ENCODE results near the gene GET3. TPM values are rescaled to one million over a fixed set of nuclear protein-coding genes. Genes with fewer than 3 reads are reported as not detected.

The GET3 gene
- total and polyA plus RNA-seq, 2 of the 13 experiments (the other 11 are each of a cell fraction or from before 2014, with no cell fraction given): 57.7 to 59.4 TPM

DNA sequence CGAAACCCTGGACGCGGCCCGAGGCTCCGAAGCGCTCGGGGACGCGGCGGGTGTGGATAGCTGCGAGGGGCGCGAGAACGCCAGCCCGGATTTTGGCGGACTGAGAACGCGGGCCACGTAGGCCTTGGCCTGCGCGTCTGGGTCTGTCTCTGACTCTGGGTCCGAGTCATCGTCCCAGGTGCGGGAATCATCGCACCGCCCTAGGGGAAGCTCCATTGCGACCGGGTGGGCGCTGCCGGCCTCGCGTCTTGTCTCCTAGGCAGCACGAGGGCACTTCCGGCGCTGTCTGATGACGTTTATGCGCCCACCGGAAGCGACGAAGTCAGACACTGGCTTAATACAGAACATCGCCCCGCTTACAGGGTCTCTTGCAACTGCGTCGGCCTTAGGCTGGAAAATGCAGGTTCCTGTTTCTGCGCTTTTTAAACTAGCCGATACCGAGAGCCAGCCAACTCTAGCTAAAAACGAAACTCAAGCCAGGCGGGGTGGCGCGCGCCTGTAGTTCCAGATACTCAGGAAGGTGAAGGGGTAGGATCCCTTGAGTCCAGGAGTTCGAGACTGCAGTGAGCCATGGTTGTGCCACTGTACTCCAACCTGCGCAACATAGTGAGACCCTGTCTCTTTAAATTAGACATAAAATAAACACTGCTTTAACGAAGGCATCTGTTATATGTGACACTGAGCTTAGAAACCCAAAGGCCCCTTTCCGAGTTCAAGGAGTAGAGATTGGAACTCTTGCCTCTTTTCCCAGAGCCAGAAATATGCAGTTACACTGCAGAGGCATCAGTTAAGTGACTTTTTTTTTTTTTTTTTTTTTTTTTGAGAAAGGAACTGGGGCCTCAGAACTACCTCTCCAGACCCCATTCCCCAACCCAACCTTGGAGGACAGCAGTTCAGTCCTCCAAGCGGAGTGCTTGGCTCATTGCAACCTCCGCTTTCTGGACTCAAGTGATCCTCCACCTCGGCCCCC, 40.6 kb upstream of the GET3 start, which contains the start of gene FBXW9 (continued):
- TF ChIP-seq ZNF629 (CRISPR knock-in tag; conservative IDR thresholded peaks at IDR 0.05) (no peak), FOSL2 (CRISPR knock-in tag; IDR thresholded peaks at IDR 0.05) (peak; percentile 45), ZNF674 (CRISPR knock-in tag; IDR thresholded peaks at IDR 0.05; ENCODE audit: low read depth) (no peak), HNRNPK (IDR thresholded peaks at IDR 0.05; ENCODE audit: low read depth, low read length, poor library complexity, severe bottlenecking) (no peak), DNMT1 (CRISPR knock-in tag; IDR thresholded peaks at IDR 0.05) (peak; percentile 65), ZFX (CRISPR knock-in tag; IDR thresholded peaks at IDR 0.05; ENCODE audit: low read depth) (peak; percentile 82), SMARCC2 (IDR thresholded peaks at IDR 0.05) (no peak), SIN3A (IDR thresholded peaks at IDR 0.05; ENCODE audit: borderline replicate concordance, low read depth, low read length) (peak; percentile 98), TOPORS (CRISPR knock-in tag; IDR thresholded peaks at IDR 0.05) (peak; percentile 58; the same call in 1 of the 2 replicates), HNRNPL (IDR thresholded peaks at IDR 0.05; ENCODE audit: low read depth, low read length) (no peak), ZNF878 (CRISPR knock-in tag; IDR thresholded peaks at IDR 0.05) (no peak)
- TF ChIP-seq, protein P1, sequence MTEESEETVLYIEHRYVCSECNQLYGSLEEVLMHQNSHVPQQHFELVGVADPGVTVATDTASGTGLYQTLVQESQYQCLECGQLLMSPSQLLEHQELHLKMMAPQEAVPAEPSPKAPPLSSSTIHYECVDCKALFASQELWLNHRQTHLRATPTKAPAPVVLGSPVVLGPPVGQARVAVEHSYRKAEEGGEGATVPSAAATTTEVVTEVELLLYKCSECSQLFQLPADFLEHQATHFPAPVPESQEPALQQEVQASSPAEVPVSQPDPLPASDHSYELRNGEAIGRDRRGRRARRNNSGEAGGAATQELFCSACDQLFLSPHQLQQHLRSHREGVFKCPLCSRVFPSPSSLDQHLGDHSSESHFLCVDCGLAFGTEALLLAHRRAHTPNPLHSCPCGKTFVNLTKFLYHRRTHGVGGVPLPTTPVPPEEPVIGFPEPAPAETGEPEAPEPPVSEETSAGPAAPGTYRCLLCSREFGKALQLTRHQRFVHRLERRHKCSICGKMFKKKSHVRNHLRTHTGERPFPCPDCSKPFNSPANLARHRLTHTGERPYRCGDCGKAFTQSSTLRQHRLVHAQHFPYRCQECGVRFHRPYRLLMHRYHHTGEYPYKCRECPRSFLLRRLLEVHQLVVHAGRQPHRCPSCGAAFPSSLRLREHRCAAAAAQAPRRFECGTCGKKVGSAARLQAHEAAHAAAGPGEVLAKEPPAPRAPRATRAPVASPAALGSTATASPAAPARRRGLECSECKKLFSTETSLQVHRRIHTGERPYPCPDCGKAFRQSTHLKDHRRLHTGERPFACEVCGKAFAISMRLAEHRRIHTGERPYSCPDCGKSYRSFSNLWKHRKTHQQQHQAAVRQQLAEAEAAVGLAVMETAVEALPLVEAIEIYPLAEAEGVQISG (CRISPR knock-in tag; IDR thresholded peaks at IDR 0.05): peak; percentile 95
- TF ChIP-seq, protein P2, sequence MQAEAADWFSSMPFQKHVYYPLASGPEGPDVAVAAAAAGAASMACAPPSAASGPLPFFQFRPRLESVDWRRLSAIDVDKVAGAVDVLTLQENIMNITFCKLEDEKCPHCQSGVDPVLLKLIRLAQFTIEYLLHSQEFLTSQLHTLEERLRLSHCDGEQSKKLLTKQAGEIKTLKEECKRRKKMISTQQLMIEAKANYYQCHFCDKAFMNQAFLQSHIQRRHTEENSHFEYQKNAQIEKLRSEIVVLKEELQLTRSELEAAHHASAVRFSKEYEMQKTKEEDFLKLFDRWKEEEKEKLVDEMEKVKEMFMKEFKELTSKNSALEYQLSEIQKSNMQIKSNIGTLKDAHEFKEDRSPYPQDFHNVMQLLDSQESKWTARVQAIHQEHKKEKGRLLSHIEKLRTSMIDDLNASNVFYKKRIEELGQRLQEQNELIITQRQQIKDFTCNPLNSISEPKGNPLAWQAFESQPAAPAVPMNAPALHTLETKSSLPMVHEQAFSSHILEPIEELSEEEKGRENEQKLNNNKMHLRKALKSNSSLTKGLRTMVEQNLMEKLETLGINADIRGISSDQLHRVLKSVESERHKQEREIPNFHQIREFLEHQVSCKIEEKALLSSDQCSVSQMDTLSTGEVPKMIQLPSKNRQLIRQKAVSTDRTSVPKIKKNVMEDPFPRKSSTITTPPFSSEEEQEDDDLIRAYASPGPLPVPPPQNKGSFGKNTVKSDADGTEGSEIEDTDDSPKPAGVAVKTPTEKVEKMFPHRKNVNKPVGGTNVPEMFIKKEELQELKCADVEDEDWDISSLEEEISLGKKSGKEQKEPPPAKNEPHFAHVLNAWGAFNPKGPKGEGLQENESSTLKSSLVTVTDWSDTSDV (CRISPR knock-in tag; IDR thresholded peaks at IDR 0.05): peak; percentile 41; the same call in 1 of the 2 replicates
- TF ChIP-seq, protein P3, sequence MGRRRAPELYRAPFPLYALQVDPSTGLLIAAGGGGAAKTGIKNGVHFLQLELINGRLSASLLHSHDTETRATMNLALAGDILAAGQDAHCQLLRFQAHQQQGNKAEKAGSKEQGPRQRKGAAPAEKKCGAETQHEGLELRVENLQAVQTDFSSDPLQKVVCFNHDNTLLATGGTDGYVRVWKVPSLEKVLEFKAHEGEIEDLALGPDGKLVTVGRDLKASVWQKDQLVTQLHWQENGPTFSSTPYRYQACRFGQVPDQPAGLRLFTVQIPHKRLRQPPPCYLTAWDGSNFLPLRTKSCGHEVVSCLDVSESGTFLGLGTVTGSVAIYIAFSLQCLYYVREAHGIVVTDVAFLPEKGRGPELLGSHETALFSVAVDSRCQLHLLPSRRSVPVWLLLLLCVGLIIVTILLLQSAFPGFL (CRISPR knock-in tag; IDR thresholded peaks at IDR 0.05): no peak
- TF ChIP-seq, protein P4, sequence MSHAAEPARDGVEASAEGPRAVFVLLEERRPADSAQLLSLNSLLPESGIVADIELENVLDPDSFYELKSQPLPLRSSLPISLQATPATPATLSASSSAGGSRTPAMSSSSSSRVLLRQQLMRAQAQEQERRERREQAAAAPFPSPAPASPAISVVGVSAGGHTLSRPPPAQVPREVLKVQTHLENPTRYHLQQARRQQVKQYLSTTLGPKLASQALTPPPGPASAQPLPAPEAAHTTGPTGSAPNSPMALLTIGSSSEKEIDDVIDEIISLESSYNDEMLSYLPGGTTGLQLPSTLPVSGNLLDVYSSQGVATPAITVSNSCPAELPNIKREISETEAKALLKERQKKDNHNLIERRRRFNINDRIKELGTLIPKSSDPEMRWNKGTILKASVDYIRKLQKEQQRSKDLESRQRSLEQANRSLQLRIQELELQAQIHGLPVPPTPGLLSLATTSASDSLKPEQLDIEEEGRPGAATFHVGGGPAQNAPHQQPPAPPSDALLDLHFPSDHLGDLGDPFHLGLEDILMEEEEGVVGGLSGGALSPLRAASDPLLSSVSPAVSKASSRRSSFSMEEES (CRISPR knock-in tag; IDR thresholded peaks at IDR 0.05): peak; percentile 41; the same call in 1 of the 2 replicates

All from HepG2 (cell line).